SK-N-MC (cell line): ENCODE data around the gene SUSD4.

Source experiments
- DNase-seq: peaks from one replicate; pipeline ENCODE4 v3.0.0-alpha.2; 2011; ENCODE audit warnings: low read depth, low spot score
- H3K27ac ChIP-seq: fragments of 200-600 bp; sonication (generic); 2 replicates; pipeline ENCODE4 v1.5.1; 2016; ENCODE audit warnings: mixed run types
- H3K36me3 ChIP-seq: fragments of 200-600 bp; sonication (generic); 2 replicates; pipeline ENCODE4 v1.6.1; 2017; ENCODE audit warnings: antibody characterized with exemption, low read length, mixed read lengths; ENCODE audit not compliant: insufficient read depth
- H3K4me3 ChIP-seq: fragments of 200-600 bp; sonication (generic); 2 replicates; pipeline ENCODE4 v1.5.1; 2016
- H3K9ac ChIP-seq: fragments of 200-600 bp; sonication (generic); 2 replicates; pipeline ENCODE4 v1.8.0; 2017; ENCODE audit warnings: mixed run types, mixed read lengths; ENCODE audit not compliant: insufficient read length
- H3K9me3 ChIP-seq: fragments of 200-600 bp; sonication (generic); 2 replicates; pipeline ENCODE4 v1.6.1; 2017; ENCODE audit warnings: low read depth, mild to moderate bottlenecking, antibody characterized with exemption, low read length, moderate library complexity, mixed read lengths
- EZH2 ChIP-seq: fragments of 200-600 bp; sonication (generic); IDR thresholded peaks from one replicate; pipeline ENCODE4 v1.6.1; 2017; ENCODE audit warnings: antibody characterized with exemption
- FOXP2 ChIP-seq: optimal IDR thresholded peaks from 2 replicates; pipeline ENCODE3; 2011; ENCODE audit warnings: mild to moderate bottlenecking, moderate library complexity; ENCODE audit not compliant: insufficient read depth; ENCODE audit errors: extremely low read length, control extremely low read depth
- POLR2AphosphoS5 ChIP-seq: IDR thresholded peaks from 2 replicates; pipeline ENCODE4 v1.6.1; 2012; ENCODE audit warnings: mild to moderate bottlenecking, low read depth, low read length, borderline replicate concordance

Gene SUSD4

GRCh38 chr1:223200903-223201302, 163.1 kb downstream of the SUSD4 start:
- no peak for DNase-seq
- no peak overlapping the region for H3K9ac ChIP-seq
- H3K9me3 ChIP-seq = no peaks in the 10 kb centered on the region
- TF ChIP-seq POLR2AphosphoS5 = no peak
- TF ChIP-seq FOXP2 = no peak
- TF ChIP-seq EZH2 = no peak
- no peaks in the 10 kb centered on the region for H3K36me3 ChIP-seq
- no peak overlapping the region for H3K4me3 ChIP-seq
- H3K27ac ChIP-seq = no peak overlapping the region

GRCh38 chr1:223199094-223199647, 164.8 kb downstream of the SUSD4 start:
- H3K9me3 ChIP-seq = no peaks in the 10 kb centered on the region
- DNase-seq = no peak
- H3K36me3 ChIP-seq = no peaks in the 10 kb centered on the region
- no peak overlapping the region for H3K9ac ChIP-seq
- TF ChIP-seq POLR2AphosphoS5 (no peak), EZH2 (no peak), FOXP2 (no peak)
- no peak overlapping the region for H3K4me3 ChIP-seq
- no peak overlapping the region for H3K27ac ChIP-seq

- Histone ChIP-seq H3K36me3 (no peaks in the 10 kb centered on the region), H3K9ac (no peak overlapping the region), H3K27ac (no peak overlapping the region), H3K9me3 (no peaks in the 10 kb centered on the region), H3K4me3 (no peak overlapping the region)
- no peak for TF ChIP-seq FOXP2
- no peak for TF ChIP-seq POLR2AphosphoS5
- no peak for TF ChIP-seq EZH2
- no peak for DNase-seq
Measured at GRCh38 chr1:223198628-223198965, 165.4 kb downstream of the SUSD4 start.

GRCh38 chr1:223197923-223198627, 165.9 kb downstream of the SUSD4 start:
- Histone ChIP-seq H3K9ac (no peak overlapping the region), H3K36me3 (no peaks in the 10 kb centered on the region), H3K4me3 (no peak overlapping the region), H3K27ac (no peak overlapping the region), H3K9me3 (no peaks in the 10 kb centered on the region)
- no peak for DNase-seq
- TF ChIP-seq POLR2AphosphoS5 (no peak), FOXP2 (no peak), EZH2 (no peak)

GRCh38 chr1:223189903-223190724, 173.9 kb downstream of the SUSD4 start:
- Histone ChIP-seq H3K36me3 (no peaks in the 10 kb centered on the region), H3K4me3 (no peak overlapping the region), H3K27ac (no peak overlapping the region), H3K9ac (no peak overlapping the region), H3K9me3 (no peaks in the 10 kb centered on the region)
- TF ChIP-seq POLR2AphosphoS5 (no peak), FOXP2 (no peak), EZH2 (no peak)
- no peak for DNase-seq

GRCh38 chr1:223189525-223189902, 174.5 kb downstream of the SUSD4 start:
- no peaks in the 10 kb centered on the region for H3K36me3 ChIP-seq
- no peak overlapping the region for H3K4me3 ChIP-seq
- DNase-seq = no peak
- no peaks in the 10 kb centered on the region for H3K9me3 ChIP-seq
- H3K9ac ChIP-seq = no peak overlapping the region
- no peak overlapping the region for H3K27ac ChIP-seq
- no peak for TF ChIP-seq POLR2AphosphoS5
- no peak for TF ChIP-seq FOXP2
- TF ChIP-seq EZH2 = no peak

- Histone ChIP-seq H3K9me3 (no peaks in the 10 kb centered on the region), H3K36me3 (no peaks in the 10 kb centered on the region), H3K9ac (no peak overlapping the region), H3K27ac (no peak overlapping the region), H3K4me3 (no peak overlapping the region)
- no peak for DNase-seq
- TF ChIP-seq EZH2 (no peak), POLR2AphosphoS5 (no peak), FOXP2 (no peak)
Measured at GRCh38 chr1:223188618-223189356, 175.2 kb downstream of the SUSD4 start.

- DNase-seq = no peak
- Histone ChIP-seq H3K9ac (no peak overlapping the region), H3K36me3 (no peaks in the 10 kb centered on the region), H3K27ac (no peak overlapping the region), H3K9me3 (no peaks in the 10 kb centered on the region), H3K4me3 (no peak overlapping the region)
- TF ChIP-seq EZH2 = no peak
- TF ChIP-seq FOXP2 = no peak
- no peak for TF ChIP-seq POLR2AphosphoS5
Measured at GRCh38 chr1:223186800-223187199, 177.2 kb downstream of the SUSD4 start.

- Histone ChIP-seq H3K4me3 (no peak overlapping the region), H3K9ac (no peak overlapping the region), H3K9me3 (no peaks in the 10 kb centered on the region), H3K27ac (no peak overlapping the region), H3K36me3 (no peaks in the 10 kb centered on the region)
- TF ChIP-seq EZH2 = no peak
- TF ChIP-seq POLR2AphosphoS5 = no peak
- no peak for TF ChIP-seq FOXP2
- no peak for DNase-seq
Measured at GRCh38 chr1:223183268-223183862, 180.6 kb downstream of the SUSD4 start.
